Amniotic epithelial cell (primary cell): ENCODE results near the gene LAMP1.
"Not testable (repeated sequence)": the region's sequence is repeated elsewhere in the genome, so short reads cannot be mapped to it uniquely, and the experiment has no call there.

ENCODE experiments used
- DNase-seq: peaks from one replicate; pipeline ENCODE4 v3.0.0-alpha.2; 2010; ENCODE audit warnings: low read depth

The LAMP1 gene

DNA sequence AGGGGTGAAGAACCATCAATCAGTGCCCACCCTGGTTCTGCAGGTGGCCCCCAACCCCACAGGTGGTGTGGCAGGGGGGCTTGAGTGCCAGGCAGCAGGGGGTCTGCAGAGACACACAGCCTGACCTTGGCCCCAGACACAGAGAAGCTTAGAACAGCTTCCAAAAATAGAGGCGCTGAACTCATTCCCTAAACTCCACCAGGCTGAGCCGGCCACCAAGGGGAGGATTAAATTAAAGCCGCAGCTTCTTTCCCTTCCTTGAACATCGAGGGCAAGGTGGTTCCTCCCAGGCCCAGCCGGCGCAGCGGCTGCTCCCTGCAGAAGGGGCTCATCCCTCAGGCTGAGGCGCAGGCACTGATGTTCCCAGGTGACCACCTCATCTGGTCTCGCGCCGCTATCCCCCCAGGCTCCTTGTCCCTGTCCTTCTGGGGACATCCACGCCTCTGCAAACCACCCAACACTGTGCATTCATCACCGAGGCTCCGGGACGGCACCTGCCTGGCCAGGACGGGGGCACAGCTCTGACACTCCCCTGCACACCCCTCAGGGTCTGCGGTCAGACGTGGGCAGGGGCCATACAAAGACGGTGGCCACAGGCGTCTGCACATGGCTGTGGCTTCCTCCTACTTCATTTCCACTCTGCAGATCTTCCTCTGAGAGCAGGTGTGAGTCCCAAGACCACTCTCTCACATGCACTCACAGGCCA lies 30.9 kb downstream of the LAMP1 start:
- DNase-seq: no peak

DNA sequence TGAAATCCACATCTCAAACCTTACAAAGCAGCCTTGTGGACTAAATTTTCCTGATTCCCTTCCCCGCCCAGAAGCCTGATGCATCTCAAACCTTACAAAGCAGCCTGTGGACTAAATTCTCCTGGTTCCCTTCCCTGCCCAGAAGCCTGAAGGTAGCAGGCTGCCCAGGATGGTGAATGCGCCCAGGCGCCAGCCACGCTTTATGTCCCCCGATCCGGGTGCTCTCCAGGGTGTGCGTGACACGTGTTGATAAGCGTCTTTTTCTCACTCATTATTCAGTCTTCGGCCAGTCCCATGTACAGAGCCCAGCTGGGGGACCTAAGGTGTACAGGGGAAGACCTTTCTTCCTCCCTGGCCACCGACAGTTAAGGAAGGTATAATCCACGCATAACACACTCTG lies 31.8 kb downstream of the LAMP1 start:
- DNase-seq: no peak

DNA sequence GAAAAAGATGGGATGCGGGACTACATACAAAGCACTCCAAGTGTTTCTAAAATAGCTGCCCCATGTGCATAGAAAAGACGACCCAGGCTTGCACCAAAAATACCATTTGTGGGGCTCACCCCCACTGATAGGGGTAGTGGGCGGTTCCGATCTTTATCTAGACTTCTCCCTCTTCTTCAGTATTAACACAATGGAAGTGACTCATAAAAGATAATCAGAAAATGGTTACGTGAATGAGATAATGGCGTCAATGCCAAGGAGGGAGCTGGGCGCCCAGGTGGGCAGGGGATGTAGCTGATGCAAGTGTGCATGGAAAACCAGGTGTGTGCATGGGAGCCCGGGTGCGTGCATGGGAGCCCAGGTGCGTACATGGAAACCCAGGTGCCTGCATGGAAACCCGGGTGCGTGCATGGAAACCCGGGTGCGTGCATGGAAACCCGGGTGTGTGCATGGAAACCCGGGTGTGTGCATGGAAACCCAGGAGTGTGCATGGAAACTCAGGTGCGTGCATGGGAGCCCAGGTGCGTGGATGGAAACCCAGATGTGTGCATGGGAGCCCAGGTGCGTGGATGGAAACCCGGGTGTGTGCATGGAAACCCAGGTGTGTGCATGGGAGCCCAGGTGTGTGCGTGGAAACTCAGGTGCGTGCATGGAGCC lies 32.7 kb downstream of the LAMP1 start:
- no peak for DNase-seq

DNA sequence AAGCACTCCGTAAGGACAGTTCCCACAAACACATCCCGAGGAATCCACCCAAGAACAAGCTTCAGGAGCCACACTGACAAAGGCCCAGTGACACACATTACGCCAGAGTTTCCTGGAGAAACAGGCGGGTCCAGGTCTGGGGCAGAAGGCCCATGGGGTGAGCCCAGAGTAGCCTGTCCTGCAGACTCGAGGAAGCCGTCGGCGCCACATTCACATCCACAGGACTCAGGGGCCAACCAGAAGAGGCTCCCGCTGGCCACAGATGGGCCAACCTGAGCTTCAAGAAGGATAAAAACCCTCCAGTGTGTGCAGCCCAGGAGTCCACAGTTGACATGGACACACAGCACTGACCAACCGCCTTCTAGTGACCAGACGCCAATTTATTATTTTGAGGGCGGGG lies 35.6 kb downstream of the LAMP1 start:
- DNase-seq: no peak

DNA sequence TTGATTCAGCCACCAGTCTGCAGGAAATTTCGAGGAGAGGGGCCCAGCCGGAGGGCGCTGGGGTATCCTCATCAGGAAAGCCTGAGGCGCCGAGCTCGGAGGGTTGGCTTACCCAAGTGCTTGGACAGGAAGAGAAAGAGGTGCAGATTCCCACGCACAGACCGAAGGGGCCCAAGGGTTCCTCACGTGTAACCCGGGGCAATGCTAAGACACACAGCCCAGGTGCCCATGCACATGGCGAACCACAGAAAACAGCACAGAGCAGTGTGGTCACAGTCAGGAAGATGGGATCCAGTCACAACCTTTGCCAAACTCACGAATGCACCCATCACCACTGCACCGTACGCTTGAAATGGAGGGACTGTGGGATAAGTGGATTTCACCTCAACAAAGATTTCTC lies 36.0 kb downstream of the LAMP1 start:
- DNase-seq: no peak

DNA sequence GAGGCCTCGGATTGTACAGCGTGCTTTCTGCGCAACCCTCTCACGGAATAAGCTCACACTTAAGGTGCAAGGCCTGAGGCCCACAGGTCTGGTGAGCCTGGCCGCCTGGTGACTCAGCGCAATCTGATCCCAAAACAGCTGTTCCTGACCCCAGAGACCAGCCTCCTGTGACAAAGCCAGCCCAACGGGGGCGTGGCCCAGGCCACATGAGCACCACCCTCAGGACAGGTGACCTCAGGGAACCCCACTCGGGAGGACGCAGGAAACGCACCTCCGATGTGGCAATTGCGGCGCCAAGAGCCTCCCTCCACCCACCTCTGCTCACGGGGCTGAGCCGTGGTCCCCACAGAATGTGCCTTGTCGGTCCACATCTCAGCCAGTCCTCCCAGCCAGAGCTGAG lies 40.5 kb downstream of the LAMP1 start:
- no peak for DNase-seq

DNA sequence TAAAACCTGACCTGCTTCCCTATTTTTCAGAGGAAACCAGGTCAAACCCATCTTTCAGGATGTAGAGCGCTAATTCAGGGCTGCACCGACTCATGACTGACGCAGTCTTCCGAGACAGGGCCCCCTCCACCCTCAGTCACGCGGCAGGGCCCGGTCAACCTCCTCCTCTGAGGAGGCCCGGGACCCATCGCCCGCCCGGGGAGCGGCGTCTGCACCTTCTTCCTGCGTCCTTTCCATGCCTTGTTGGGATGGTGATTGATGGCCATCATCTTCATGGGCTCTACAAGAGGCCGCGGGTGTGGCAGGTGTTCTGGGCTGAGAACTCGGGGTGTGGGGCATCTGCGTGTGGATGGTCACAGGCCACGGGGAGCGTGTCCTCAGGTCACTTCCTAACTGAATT lies 40.9 kb downstream of the LAMP1 start:
- no peak for DNase-seq

DNA sequence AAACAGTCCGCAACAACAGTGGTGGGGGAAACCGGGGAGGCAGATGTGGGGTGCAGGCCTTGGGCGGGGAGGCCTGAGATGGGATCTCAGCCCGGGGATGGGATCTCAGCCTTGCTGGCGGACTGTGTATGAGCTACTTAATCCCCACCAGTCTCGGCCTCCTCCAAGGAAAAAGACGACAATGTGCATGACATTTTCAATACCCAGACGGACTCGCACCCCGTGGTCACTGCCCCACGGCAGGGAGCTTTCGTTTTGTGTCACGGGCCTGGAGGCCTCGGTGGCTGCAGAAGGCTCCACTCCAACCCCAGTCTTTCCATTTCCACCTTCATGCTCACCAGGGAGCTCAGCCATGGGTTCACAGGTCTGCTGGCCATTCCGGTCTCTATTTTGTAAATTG lies 41.4 kb downstream of the LAMP1 start:
- no peak for DNase-seq

DNA sequence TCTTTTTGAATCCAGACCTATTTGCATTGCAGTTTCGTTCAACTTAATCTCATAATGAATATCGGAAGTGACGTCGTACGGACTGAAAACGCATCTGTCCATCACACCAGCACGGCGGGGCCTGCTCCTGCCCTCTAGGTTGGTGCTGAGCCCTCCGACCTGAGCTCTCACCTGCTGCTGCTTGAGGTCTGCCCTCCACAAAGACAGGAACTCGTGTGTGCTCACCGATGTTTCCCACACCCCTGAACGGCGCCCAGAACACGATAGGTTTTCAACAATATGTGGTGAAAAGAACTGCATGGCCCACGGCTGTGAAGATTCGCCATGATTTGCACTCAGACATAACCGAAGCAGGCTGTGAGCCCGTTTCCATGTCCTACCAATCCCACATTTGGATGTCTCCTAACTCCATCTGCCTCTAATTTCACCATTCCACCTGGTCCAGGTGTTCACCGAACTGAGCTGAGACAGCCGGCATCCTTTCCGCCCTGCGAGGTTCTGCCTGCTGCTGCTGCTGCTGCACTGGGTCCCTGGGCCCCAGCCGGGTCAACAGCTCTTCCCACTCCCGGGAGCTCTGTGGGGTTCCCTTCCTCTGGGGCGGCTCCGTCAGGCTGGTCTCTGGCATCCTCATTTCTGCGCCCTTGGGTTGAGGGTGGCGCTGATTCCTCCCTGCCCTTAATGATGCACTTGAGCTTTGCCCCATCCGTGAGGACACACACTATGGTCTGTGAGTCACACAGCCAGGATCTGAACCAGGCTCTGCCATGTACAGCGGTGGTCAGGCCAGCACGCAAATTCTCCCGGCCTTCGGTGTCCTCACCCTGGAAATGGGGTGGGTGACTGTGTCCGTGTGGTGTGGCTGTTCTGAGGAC lies 46.0 kb downstream of the LAMP1 start:
- no peak for DNase-seq

DNA sequence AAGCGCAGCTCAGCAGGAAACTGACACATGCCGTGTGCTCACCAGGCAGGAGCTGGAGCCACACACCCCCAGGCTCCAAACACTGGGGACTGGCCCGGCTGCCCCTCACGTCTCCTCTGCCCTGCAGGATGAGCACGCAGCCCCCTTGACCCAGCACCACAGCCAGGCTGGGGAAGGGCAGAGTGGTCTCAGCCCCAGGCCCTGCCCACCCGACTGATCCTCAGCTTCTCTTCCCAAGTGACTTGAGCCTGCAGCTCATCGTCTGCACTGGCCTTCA lies 46.6 kb downstream of the LAMP1 start:
- no peak for DNase-seq

DNA sequence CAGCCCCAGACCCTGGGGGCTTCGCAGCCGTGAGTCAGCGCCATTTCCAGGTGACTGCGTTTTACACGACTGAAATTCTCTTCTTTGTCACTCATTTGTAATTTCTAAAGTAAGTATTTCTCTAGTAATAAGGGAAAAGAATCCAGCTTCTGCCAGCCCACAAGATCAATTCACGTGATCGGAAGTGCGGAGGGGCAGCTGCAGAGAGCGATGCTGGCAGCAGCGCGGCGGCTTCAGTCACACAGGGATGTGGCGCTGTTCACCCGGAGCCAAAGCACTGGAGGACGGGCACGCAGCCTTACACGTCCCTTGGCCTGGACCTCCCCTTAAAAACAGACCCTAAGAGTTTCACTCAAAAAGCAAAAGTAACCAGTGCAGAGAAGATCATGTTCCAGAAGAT lies 48.4 kb downstream of the LAMP1 start:
- DNase-seq: no peak

DNA sequence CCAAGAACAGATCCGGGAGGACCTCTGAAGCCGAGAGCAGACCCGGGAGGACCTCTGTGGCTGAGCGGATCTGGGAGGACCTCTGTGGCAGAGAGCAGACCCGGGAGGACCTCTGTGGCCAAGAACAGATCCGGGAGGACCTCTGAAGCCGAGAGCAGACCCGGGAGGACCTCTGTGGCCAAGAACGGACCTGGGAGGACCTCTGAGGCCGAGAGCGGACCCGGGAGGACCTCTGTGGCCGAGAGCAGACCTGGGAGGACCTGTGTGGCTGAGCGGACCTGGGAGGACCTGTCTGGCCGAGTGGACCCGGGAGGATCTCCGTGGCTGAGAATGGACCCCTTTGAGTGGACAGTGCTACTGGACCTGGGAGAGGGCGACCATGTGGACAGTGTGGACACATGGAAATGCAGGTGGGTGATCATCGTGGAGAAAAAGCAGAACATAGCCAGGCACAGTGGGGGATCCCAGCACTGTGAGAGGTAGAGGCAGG lies 50.7 kb downstream of the LAMP1 start:
- not testable (repeated sequence) for DNase-seq

DNA sequence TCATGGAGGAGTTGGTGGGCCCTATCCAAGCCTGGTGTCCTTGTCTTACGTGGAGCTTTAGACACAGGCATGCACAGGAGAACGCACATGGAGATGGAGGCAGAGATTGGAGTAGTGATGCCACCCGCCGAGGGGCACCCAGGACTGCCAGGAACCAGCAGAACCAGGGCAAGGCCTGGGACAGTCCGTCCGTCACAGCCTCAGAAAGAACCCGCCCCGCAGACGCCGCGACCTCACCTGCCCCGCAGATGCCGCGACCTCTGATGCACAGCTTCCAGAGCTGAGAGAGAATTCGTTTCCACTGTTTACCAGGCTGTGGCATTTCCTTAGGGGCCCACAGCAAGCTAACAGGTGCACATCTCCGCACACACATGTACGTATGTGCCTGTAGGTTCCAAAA lies 51.6 kb downstream of the LAMP1 start:
- DNase-seq: no peak

DNA sequence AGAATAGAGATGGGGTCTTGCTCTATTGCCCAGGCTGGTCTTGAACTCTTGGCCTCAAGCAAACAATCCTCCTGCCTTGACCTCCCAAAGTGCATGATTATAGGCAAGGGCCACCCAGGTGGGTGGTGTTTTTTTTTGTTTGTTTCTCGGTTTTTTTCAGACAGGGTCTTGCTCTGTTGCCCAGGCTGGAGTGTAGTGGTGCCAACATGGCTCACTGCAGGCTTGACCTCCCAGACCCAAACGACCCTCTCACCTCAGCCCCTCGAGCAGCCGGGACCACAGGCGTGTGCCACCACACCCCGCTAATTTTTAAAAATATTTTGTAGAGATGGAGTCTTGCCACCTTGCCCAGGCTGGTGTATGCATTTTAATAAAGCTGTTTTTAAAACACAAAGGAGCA lies 52.0 kb downstream of the LAMP1 start:
- no peak for DNase-seq

DNA sequence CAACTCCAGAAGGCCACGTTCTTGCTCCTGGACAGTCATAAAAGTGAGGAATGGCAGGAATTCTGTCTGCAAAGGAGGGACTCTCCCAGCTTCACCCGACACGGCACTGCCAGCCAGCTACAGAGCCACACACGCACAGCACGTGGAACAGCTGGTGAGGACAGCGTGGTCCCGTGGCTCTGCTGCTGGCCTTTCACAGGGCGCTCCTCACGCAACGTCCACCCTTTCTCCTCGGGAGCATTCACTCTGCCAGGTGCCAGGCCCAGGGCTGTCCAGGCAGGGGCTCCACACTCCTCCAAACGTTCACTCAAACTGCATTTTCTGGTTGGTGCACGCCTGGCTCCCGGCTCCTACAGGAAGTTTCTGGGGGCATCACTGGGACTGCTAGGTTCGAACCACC lies 52.5 kb downstream of the LAMP1 start:
- no peak for DNase-seq

DNA sequence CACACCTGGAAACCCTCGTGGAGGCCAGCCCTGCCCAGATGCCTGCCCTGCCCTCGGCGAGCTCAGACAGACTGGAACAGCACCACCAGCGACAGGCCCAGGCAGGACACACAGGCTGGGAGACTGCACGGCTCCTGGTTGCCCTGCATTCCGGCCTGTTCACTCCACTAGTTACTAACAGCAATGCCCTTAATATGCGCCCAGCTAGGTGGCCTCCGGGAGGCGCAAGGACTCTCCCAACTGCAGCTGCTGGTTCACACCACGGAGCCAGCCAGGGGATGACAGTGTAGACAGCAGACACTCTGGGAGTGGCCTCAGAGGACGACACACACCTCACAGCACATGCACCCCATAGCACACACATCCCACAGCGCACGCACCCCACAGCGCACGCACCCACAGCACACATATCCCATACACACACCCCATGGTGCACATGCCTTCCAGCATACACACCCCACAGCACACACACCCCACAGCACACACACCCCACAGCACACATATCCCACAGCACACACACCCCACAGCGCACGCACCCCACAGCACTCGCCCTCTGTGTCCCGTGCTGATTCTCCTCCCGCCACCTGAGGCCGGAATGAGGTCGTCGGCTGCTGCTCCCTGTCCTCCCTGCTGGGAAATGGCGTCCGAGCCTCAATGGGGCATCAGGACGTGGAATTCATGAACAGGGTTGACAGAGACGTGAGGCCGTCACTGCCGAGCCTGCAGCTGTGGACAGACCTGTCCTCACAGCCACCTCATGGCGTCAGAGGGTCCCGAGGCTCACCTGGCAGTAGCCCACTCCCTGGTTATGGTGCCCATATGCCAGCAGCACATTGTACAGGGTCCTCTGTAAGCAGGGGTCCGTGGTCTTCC lies 53.3 kb downstream of the LAMP1 start:
- no peak for DNase-seq

DNA sequence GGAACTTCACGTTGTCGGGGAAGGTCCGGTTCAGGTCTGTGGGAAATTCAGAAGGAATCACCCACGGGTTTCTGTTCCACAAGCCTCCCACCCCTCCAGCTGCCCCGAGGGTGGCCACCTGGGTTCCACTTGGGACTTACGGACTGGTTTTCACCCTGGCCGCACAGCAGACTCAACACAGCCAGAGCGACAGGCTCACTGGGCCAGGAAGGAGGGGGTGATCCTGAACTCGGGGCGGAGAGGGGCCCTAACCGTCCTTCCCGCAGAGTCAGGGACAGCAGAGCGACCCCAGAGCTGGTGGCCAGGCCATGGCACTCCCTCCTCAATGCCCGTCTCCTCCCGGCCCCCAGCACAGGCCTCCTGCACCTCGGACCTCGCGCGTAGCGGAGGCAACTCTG lies 53.9 kb downstream of the LAMP1 start:
- DNase-seq: no peak

DNA sequence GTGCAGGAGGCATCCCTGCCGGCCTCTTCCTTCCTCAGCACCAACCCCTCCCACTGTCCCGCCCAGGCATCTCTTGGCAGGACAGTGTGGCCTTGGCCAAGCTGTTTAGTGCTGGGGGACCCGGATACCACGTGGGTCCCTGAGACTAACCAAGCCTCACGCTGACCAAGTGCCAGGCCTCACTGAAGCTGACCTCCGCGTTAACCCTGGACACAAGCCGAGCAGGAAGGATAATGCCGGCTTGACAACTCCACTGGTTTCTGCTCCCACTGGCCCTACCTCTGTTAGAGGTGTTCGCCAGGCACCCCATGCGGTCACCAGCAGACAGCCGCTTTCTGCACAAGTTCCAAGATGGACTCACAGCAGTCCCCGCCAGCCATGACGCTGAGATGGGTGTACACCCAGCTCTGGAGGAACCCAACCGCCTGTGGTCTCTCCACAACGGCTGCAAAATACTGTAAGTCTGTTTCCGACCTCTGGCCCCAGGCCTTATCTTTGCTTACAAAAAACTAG lies 54.5 kb downstream of the LAMP1 start:
- DNase-seq: no peak

DNA sequence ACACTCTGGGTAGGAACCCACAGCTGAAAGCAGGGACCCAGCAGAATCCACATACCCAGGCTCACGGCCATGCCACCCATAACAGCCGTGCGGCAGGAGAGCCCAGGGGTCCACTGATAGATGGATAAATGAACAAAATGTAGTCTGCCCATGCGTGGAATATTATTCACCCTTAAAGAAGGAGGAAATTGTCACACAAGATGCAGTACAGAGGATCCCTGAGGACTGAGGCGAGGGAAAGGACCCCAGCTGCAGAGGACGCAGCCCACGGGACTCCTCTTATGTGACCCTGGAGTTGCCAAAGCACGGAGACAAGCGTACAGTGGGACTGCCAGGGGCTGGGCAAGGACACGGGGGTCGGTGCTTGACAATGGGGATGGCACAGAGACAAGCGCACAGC lies 56.2 kb downstream of the LAMP1 start:
- DNase-seq: no peak

DNA sequence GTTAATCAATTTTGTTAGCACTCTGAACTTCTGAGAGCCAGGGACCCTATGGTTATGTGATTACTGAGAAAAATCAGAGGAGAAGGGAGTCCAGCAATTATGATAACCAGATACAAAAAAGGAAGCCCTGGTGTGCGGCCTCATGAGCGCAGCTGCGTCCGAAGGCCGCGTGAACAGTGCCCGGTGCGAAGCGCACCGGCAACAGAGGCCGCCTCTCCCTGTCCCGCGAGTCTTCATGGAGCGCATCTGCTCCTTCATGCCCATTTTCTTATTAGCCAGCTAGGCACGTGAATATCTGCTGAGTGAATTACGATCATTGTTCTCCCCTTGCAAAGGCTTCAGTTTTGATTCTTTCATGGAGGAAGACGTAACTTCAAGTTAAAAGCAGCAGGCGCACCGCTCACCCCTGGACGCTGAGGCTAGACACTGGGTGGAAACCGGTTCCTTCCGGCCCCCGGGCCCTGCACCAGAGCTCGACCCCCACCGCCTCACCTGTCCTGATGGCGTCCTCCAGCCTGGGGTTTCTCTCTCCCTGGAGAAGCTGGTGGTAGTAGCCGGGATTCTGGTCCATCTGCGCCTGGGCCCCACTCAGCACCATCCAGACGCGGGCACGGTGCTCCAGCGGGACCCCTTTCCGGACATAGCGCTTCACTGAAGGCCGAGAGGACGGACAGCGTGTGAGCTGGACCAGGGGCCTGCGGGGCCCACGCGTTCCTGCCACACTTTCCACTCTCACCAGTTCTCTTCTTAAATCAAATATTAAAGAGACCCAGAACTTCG lies 58.0 kb downstream of the LAMP1 start:
- DNase-seq: no peak

DNA sequence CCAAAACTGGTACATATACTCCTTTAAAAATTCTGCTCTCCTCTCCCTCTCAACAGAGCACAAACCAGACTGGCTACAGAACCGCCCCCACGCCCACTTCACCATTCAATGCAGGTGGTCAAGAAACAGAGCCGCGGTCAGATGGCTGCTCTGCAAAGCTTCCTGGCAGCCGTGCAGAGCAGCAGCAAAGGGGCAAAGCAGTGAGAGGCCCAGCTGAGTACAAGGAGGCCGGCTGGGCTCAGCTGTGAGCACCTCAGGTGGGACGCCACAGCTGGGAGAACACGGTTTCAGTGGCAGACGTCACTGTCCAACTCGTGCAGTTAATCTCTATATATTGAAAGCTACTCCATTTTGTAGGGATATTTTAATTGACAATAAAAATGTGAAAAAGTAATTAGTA lies 58.6 kb downstream of the LAMP1 start:
- no peak for DNase-seq
